GM19438 (cell line): ENCODE measurements around the gene PIGW.

ENCODE experiments used
- ATAC-seq: cut with Tn5 transposase; IDR thresholded peaks from one replicate; pipeline ENCODE4 v1.9.1; 2021; ENCODE audit warnings: low read depth; ENCODE audit not compliant: unreplicated experiment

The PIGW gene

GRCh38 chr17:36545077-36545464 is 10.3 kb downstream of the PIGW start:
- peak; percentile 13 for ATAC-seq

DNA sequence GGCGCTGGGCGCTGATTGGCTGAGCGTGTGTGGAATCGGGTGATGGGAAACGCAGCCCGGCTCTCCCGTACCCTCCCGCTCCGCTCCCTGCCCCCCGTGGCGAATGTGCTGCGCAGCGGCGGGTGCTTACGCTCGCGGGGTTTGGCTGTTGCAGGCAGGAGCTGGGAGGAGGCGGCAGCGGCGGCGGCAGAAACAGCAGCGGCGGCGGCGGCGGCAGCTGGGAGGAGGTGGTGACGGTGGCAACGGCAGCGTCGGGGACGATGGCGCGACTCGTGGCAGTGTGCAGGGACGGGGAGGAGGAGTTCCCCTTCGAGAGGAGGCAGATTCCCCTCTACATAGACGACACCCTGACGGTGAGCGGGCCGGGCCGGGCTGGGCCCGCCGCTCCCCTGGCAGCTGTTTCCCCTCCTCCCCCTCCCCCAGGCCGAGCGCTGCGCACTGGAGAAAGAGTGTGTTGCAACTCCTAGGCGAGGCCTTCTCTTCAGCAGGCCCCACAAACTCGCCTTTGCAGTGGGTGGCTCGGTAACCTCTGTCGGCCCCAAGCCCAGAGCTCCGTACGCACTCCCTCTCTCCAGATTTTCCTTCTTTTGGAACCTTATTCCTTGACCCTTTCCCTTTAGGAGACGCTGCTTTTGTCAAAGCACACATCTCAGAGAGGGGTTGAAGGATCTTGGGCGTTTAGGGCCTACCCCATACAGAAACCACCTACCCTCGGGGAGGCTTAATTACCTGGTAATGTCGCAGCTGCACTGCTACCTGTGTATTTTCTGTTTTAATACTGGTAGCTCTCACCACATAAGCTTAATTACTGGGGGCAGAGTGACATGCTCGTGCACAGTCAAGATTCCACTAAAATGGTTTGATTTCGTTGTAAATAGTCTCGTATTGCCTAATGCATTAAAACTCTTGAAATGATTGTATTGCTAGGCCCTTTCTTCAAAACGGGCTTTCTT is 11.0 kb downstream of the PIGW start:
- peak; percentile 67 for ATAC-seq

GRCh38 chr17:36546418-36547093 is 11.8 kb downstream of the PIGW start:
- ATAC-seq, result no peak

- no peak for ATAC-seq
These were observed 13.0 kb downstream of the PIGW start for GRCh38 chr17:36547776-36548175.

GRCh38 chr17:36550491-36551417 is 16.0 kb downstream of the PIGW start:
- ATAC-seq, result no peak

DNA sequence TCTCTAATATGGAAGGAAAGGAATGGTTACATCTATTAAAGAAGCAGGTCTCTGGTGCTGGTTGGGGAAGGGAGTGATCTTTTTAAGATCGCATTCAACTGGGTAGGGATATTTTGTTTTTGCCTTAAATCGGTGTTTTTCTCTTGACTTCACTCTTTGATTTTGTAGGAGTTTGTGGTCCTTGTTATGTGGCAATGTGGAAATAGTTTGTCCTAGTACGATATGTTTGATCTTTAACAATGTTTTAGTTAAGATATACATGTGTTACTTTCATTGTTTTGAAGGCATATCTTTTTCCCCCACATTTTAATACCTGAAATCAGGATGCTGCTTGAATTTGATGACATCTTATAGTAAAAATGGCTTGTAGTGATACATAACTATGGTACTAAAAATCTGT is 18.7 kb downstream of the PIGW start:
- no peak for ATAC-seq

DNA sequence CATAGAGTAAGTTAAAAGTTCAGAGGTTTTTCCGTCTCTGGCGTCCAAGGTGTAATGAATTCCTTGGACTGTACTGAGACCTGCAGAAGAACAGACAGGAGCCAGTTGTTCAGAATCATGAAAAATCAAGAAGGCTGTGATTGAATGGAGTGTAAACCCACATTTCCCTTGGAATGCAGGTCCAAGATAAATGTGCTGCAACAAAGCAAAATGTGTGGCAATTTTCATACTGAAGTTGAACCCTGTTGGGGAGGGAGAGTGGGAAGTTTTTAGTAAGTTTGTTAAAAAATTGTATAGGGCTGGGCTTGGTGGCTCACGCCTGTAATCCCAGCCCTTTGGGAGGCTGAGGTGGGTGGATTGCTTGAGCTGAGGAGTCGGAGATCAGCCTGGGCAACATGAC is 31.3 kb downstream of the PIGW start:
- no peak for ATAC-seq

- no peak for ATAC-seq
These were observed 40.2 kb downstream of the PIGW start for GRCh38 chr17:36575028-36575427.

GRCh38 chr17:36576793-36577192 is 42.0 kb downstream of the PIGW start:
- ATAC-seq, result no peak

- no peak for ATAC-seq
These were observed 43.9 kb downstream of the PIGW start for GRCh38 chr17:36578671-36579070.

GRCh38 chr17:36583787-36584186 is 49.0 kb downstream of the PIGW start:
- ATAC-seq, result no peak

DNA sequence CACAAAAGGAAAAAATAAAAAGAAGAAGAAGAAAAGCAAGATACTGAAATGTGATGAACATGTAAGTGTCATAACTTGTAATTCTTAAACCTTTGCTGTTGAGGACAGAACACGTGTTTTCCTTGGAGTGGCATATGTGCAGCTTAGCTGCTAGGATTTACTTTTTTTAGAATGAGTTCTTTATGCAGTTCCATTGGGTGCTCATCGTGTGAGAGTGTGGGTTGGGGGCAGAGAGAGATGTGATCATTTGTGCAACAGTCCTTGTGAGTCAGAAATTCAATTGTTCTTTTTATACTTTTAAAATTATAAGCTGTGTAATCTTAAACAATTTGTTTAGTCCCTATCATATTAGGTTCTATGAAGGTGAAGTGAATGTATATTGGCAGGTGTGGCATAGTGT is 51.4 kb downstream of the PIGW start:
- ATAC-seq, result no peak
